ENCODE measurements around the gene PRR11.

DNA sequence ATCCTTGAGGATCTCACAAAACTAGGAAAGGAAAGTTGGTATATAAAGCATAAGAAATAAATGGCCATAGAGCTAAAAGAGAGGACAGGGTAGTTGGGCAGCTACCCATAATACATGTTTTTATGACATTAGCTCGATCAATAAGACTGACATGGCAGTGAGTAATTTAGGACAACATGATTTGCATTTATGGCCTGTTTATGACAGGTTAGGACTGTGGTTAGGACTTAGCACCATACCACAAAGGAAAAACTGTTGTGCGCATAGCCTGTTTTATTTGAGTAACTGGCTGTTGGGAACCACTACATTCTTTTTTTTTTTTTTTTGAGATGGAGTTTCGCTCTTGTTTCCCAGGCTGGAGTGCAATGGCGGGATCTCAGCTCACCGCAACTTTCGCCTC lies 30.9 kb upstream of the PRR11 start:
- TF ChIP-seq, protein P1, sequence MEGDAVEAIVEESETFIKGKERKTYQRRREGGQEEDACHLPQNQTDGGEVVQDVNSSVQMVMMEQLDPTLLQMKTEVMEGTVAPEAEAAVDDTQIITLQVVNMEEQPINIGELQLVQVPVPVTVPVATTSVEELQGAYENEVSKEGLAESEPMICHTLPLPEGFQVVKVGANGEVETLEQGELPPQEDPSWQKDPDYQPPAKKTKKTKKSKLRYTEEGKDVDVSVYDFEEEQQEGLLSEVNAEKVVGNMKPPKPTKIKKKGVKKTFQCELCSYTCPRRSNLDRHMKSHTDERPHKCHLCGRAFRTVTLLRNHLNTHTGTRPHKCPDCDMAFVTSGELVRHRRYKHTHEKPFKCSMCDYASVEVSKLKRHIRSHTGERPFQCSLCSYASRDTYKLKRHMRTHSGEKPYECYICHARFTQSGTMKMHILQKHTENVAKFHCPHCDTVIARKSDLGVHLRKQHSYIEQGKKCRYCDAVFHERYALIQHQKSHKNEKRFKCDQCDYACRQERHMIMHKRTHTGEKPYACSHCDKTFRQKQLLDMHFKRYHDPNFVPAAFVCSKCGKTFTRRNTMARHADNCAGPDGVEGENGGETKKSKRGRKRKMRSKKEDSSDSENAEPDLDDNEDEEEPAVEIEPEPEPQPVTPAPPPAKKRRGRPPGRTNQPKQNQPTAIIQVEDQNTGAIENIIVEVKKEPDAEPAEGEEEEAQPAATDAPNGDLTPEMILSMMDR (IDR thresholded peaks at IDR 0.05; ENCODE audit: insufficient read depth, low read depth, low read length): no peak
- TF ChIP-seq EZH2 (IDR thresholded peaks at IDR 0.05; ENCODE audit: insufficient read depth, low read length): no peak

Measured in astrocyte (in vitro differentiated cells and primary cell).